GM12892 (cell line): Measurements from ENCODE around the gene ZNF787.
"Not testable (repeated sequence)": the region's sequence is repeated elsewhere in the genome, so short reads cannot be mapped to it uniquely, and the experiment has no call there.

ENCODE experiments used
- POLR2A ChIP-seq: IDR thresholded peaks from 2 replicates; pipeline ENCODE4 v1.6.1; 2011; ENCODE audit warnings: low read depth, low read length, control low read depth
- POLR2AphosphoS5 ChIP-seq: IDR thresholded peaks from 2 replicates; pipeline ENCODE4 v1.6.1; 2011; ENCODE audit warnings: low read depth, low read length, control low read depth

DNA sequence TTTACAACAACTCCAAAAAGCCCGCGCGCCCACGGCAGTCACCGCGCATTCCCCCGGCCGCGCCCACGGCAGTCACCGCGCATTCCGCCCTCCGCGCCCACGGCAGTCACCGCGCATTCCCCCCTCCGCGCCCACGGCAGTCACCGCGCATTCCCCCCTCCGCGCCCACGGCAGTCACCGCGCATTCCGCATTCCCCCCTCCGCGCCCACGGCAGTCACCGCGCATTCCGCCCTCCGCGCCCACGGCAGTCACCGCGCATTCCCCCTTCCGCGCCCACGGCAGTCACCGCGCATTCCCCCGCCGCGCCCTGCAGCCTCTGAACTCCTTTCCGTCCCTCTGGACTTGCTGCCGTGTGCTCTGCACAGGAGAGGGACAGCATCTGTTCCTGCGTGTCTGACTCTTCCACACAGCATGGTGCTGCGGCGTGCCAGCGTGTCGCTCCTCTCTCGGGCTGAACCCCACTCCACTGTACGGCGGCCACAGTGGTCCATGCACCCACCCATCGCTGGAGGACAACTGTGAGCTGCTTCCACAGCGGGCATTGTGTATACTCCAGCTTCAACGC lies 15.2 kb downstream of the ZNF787 start:
- TF ChIP-seq POLR2AphosphoS5, POLR2A: not testable (repeated sequence)
